H1 (cell line): ENCODE measurements around the gene MPPED1. TPM values are rescaled to one million over a fixed set of nuclear protein-coding genes. Genes with fewer than 3 reads are reported as not detected.

Source experiments
- CTCF ChIA-PET: fragments of 300-600 bp; sonication (Branson Sonifier 250); formaldehyde crosslinking; loops from one replicate; lab custom pipeline; 2021; ENCODE audit not compliant: partially characterized antibody; lab: Charles Lee
- POLR2A ChIA-PET: fragments of 300-600 bp; sonication (Branson Sonifier 250); formaldehyde crosslinking; loops from one replicate; lab custom pipeline; 2021; ENCODE audit warnings: inconsistent platforms; ENCODE audit not compliant: partially characterized antibody; lab: Charles Lee
- DNase-seq, 2 experiments: peaks; one replicate each; pipeline versions ENCODE4 v3.0.0 to v3.0.0-alpha.2; 2010 to 2022; ENCODE audit warnings: low spot score in 2 of 2, low read depth in 1 of 2, mixed read lengths in 1 of 2
- FAIRE-seq: peaks from 2 replicates; lab custom pipeline; 2011; peaks lifted over from hg19 to GRCh38; lab: Jason Lieb, UNC
- H2AFZ ChIP-seq: 2 replicates; pipeline ENCODE4 v1.8.1; 2012; ENCODE audit warnings: low read length, inconsistent platforms
- H2AK5ac ChIP-seq: 2 replicates; pipeline ENCODE4 v1.6.1; 2013; ENCODE audit warnings: low read depth, low read length
- H2BK120ac ChIP-seq: replicated peaks from 2 replicates; pipeline ENCODE3; 2013; ENCODE audit warnings: low read depth, low read length, inconsistent platforms
- H2BK12ac ChIP-seq: 2 replicates; pipeline ENCODE4 v1.6.1; 2013; ENCODE audit warnings: low read depth, low read length
- H2BK15ac ChIP-seq: 2 replicates; pipeline ENCODE4 v1.6.1; 2013; ENCODE audit warnings: low read length
- H2BK20ac ChIP-seq: 2 replicates; pipeline ENCODE4 v1.6.1; 2013; ENCODE audit warnings: low read length
- H2BK5ac ChIP-seq: 2 replicates; pipeline ENCODE4 v1.6.1; 2013; ENCODE audit warnings: low read depth, low read length
- H3K14ac ChIP-seq: 2 replicates; pipeline ENCODE4 v1.6.1; 2013; ENCODE audit warnings: inconsistent platforms; ENCODE audit not compliant: insufficient read length
- H3K18ac ChIP-seq: 2 replicates; pipeline ENCODE4 v1.6.1; 2013; ENCODE audit warnings: low read length; ENCODE audit errors: extremely low read depth
- H3K23ac ChIP-seq: 2 replicates; pipeline ENCODE4 v1.6.1; 2013; ENCODE audit warnings: inconsistent platforms; ENCODE audit not compliant: insufficient read length
- H3K23me2 ChIP-seq: 2 replicates; pipeline ENCODE4 v1.6.1; 2013; ENCODE audit warnings: low read depth, low read length
- H3K27ac ChIP-seq: 2 replicates; pipeline ENCODE4 v1.6.1; 2011; ENCODE audit warnings: low read depth, low read length, inconsistent platforms
- H3K27me3 ChIP-seq, 4 experiments: replicated peaks in 1 of 4; 1 replicate in 1 of 4; 2 replicates in 3 of 4; pipeline versions ENCODE4 v1.6.1 to v1.8.1; 2011 to 2013; ENCODE audit warnings: low read length in 3 of 4, mild to moderate bottlenecking in 3 of 4, inconsistent platforms in 2 of 4, mixed read lengths in 2 of 4, moderate library complexity in 1 of 4; ENCODE audit not compliant: control insufficient read depth in 3 of 4, insufficient read depth in 3 of 4; ENCODE audit errors: extremely low read depth in 1 of 4
- H3K36me3 ChIP-seq, 4 experiments: 2 replicates each; pipeline versions ENCODE4 v1.6.1 to v1.8.1; 2011 to 2013; ENCODE audit warnings: mild to moderate bottlenecking in 4 of 4, low read length in 3 of 4, moderate library complexity in 2 of 4, control low read depth in 1 of 4, inconsistent platforms in 1 of 4; ENCODE audit not compliant: insufficient read depth in 4 of 4, control insufficient read depth in 2 of 4
- H3K4ac ChIP-seq: replicated peaks from 2 replicates; pipeline ENCODE3; 2013; ENCODE audit warnings: low read length, low read depth, mixed read lengths, inconsistent platforms; ENCODE audit not compliant: insufficient read length
- H3K4me1 ChIP-seq, 4 experiments: replicated peaks in 1 of 4; 1 replicate in 1 of 4; 2 replicates in 3 of 4; pipeline versions ENCODE4 v1.6.1 to v1.8.1; 2011 to 2013; ENCODE audit warnings: low read length in 3 of 4, inconsistent platforms in 2 of 4, mixed read lengths in 1 of 4; ENCODE audit not compliant: insufficient read depth in 4 of 4, control insufficient read depth in 3 of 4
- H3K4me2 ChIP-seq, 2 experiments: 2 replicates each; pipeline versions ENCODE4 v1.6.1 to v1.8.1; 2011 to 2013; ENCODE audit warnings: low read depth in 2 of 2, low read length in 2 of 2, control low read depth in 1 of 2, inconsistent platforms in 1 of 2, mild to moderate bottlenecking in 1 of 2; ENCODE audit not compliant: insufficient read depth in 1 of 2
- H3K4me3 ChIP-seq, 4 experiments: fragments of 200-600, 300-600 bp in 1 of 4; sonication (generic), shearing (Covaris generic), sonication (Bioruptor Twin) in 1 of 4; 2 replicates each; pipeline versions ENCODE4 v1.5.1 to v1.8.1; 2011 to 2016; ENCODE audit warnings: low read length in 4 of 4, low read depth in 3 of 4, control low read depth in 2 of 4, inconsistent platforms in 2 of 4, mild to moderate bottlenecking in 2 of 4, mixed read lengths in 1 of 4, moderate library complexity in 1 of 4; ENCODE audit not compliant: insufficient read depth in 2 of 4; ENCODE audit errors: extremely low read depth in 1 of 4
- H3K56ac ChIP-seq: replicated peaks from 2 replicates; pipeline ENCODE3; 2013; ENCODE audit warnings: low read depth, mild to moderate bottlenecking, mixed read lengths, low read length, inconsistent platforms; ENCODE audit not compliant: insufficient read length
- H3K79me1 ChIP-seq: 2 replicates; pipeline ENCODE4 v1.6.1; 2013; ENCODE audit warnings: low read depth, low read length, control low read depth
- H3K79me2 ChIP-seq, 2 experiments: 2 replicates each; pipeline versions ENCODE4 v1.6.1 to v1.8.1; 2012 to 2013; ENCODE audit warnings: low read length in 2 of 2, mild to moderate bottlenecking in 2 of 2, inconsistent platforms in 1 of 2; ENCODE audit not compliant: insufficient read depth in 2 of 2, control insufficient read depth in 1 of 2
- H3K9ac ChIP-seq, 4 experiments: replicated peaks in 1 of 4; 1 replicate in 1 of 4; 2 replicates in 3 of 4; pipeline versions ENCODE4 v1.6.1 to v1.8.1; 2011 to 2013; ENCODE audit warnings: low read depth in 3 of 4, low read length in 3 of 4, control low read depth in 2 of 4, mild to moderate bottlenecking in 2 of 4, moderate library complexity in 2 of 4, inconsistent platforms in 1 of 4; ENCODE audit errors: extremely low read depth in 1 of 4
- H3K9me3 ChIP-seq, 2 experiments: 2 replicates each; pipeline versions ENCODE4 v1.6.1 to v1.8.1; 2012 to 2013; ENCODE audit warnings: mild to moderate bottlenecking in 2 of 2, moderate library complexity in 2 of 2, control low read depth in 1 of 2, inconsistent platforms in 1 of 2, low read depth in 1 of 2, low read length in 1 of 2, mixed read lengths in 1 of 2; ENCODE audit not compliant: insufficient read depth in 2 of 2
- H4K20me1 ChIP-seq, 2 experiments: replicated peaks in 1 of 2; 2 replicates each; pipeline versions ENCODE3 to v1.8.1; 2011 to 2013; ENCODE audit warnings: inconsistent platforms in 2 of 2, low read length in 2 of 2, mild to moderate bottlenecking in 1 of 2; ENCODE audit not compliant: insufficient read depth in 2 of 2, control insufficient read depth in 1 of 2
- H4K5ac ChIP-seq: 2 replicates; pipeline ENCODE4 v1.6.1; 2013; ENCODE audit warnings: low read length, low read depth, mixed read lengths, inconsistent platforms; ENCODE audit not compliant: insufficient read length
- H4K8ac ChIP-seq: 2 replicates; pipeline ENCODE4 v1.8.0; 2013; ENCODE audit warnings: mild to moderate bottlenecking, moderate library complexity, low read length, inconsistent platforms; ENCODE audit not compliant: insufficient read depth; ENCODE audit errors: extremely low read depth
- H4K91ac ChIP-seq: replicated peaks from 2 replicates; pipeline ENCODE3; 2013; ENCODE audit warnings: low read length, mixed read lengths, inconsistent platforms; ENCODE audit not compliant: insufficient read length
- CHD1 ChIP-seq: IDR thresholded peaks from 2 replicates; pipeline ENCODE4 v1.6.1; 2012; ENCODE audit warnings: low read depth, low read length, improper control_type of control experiment
- RAD21 ChIP-seq, 2 experiments: IDR thresholded peaks in 1 of 2; conservative IDR thresholded peaks in 1 of 2; 2 replicates each; pipeline ENCODE4 v1.6.1; 2011; ENCODE audit warnings: low read depth in 2 of 2, low read length in 2 of 2, improper control_type of control experiment in 1 of 2, inconsistent platforms in 1 of 2, mild to moderate bottlenecking in 1 of 2, moderate library complexity in 1 of 2
- WGBS, 2 experiments: shearing (Covaris generic) in 1 of 2; methylation state at CpG; one replicate each; pipeline versions ENCODE4 v1.1.6 to v1.1.7; 2013 to 2015; ENCODE audit warnings: low lambda C conversion rate in 2 of 2, mixed read lengths in 2 of 2, inconsistent platforms in 1 of 2, low coverage in 1 of 2, missing lambda C conversion rate in 1 of 2; ENCODE audit not compliant: insufficient replicate concordance in 2 of 2, insufficient coverage in 1 of 2, insufficient read length in 1 of 2; ENCODE audit errors: extremely low coverage in 1 of 2, missing lambda C conversion rate in 1 of 2; 5-methylcytosine and 5-hydroxymethylcytosine counted together
- polyA plus RNA-seq, 7 experiments: library from polyadenylated mRNA; depleted of rRNA in 3 of 7; stranded (reverse) in 5 of 7; unstranded in 2 of 7; fragments of >200 nt in 5 of 7; fragments of 200-250 nt in 2 of 7; gene quantifications; 1 replicate in 5 of 7; 2 replicates in 1 of 7; 4 replicates in 1 of 7; pipeline versions ENCODE4 v1.2.1 to v1.2.3, GENCODE V29; 2011 to 2013; ENCODE audit warnings: missing spikeins in 2 of 7, mixed read lengths in 2 of 7
- total RNA-seq: library from RNA; stranded (reverse); fragmentation: NEBNext Ultra II Directional; extraction: Animal tissue kit (Norgen Biotek cat#: 25700); gene quantifications from 2 replicates; pipeline ENCODE4 v1.2.1, GENCODE V29; 2021

Gene MPPED1
- total and polyA plus RNA-seq, 2 of the 8 experiments (the other 6 are each of a cell fraction or from before 2014, with no cell fraction given) = 0.29 to 0.37 TPM

DNA sequence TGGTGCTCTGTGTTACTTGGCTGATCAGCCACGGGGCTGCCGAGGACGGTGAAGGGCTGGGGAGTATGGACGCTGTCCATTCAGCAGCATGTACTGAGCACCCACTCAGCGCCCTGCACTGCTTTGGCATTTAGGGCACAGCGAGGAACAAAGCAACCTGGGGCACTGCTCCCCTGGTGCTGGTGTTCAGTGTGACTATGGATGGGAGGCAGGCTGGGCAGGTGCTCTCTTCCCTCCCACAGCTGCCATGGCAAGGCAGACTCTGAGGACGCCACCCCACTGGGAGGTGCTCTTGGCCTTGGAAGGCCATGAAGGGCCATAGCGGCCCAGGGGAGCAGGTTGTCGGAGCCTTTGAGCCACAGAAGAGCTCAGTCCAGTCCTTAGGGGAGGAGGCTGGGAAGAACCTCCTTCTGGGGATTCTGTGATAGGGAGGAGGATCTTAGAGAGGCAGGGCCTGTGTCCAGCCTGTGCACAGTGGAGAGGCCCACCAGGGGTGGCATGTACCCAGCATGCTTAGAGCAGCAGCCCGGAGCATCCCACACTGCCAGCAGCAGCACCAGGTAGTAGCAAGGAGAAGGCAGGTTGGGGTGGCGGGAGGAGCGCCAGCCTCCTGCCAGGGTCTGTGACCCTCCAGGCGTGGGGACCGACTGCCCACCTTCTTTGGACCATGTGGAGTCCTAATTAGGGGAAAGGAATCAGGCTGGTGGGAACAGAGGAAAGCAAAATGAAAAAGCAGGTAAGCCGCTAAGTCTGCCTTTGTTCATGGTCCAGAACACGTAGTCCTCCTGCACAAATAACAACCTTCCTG lies 141.8 kb downstream of the MPPED1 start:
- Histone ChIP-seq H2BK120ac (no peak overlapping the region), H3K36me3 (no peaks in the 10 kb centered on the region), H3K27ac (no peak overlapping the region), H2AFZ (no peak overlapping the region), H3K4me2 (no peak overlapping the region), H2BK12ac (no peak overlapping the region), H3K4ac (no peak overlapping the region), H4K91ac (peak overlapping the region; percentile 42), H4K8ac (no peak overlapping the region), H3K27me3 (no peaks in the 10 kb centered on the region), H3K9me3 (peaks cover 10 to 11% of the 10 kb centered on the region in 2 experiments; a peak in 2 of 4 replicates), H2AK5ac (no peak overlapping the region), H3K18ac (no peak overlapping the region), H4K20me1 (no peaks in the 10 kb centered on the region), H3K14ac (no peak overlapping the region), H3K56ac (no peak overlapping the region), H3K79me1 (no peaks in the 10 kb centered on the region), H2BK5ac (no peak overlapping the region), H4K5ac (no peak overlapping the region), H3K4me1 (peaks cover 0 to 3% (median 1%) of the 10 kb centered on the region in 4 experiments; a peak in 3 of 7 replicates), H3K4me3 (no peak overlapping the region), H2BK15ac (no peak overlapping the region), H3K23me2 (no peaks in the 10 kb centered on the region), H2BK20ac (no peak overlapping the region), H3K79me2 (no peaks in the 10 kb centered on the region), H3K9ac (no peak overlapping the region), H3K23ac (no peak overlapping the region)
- CTCF ChIA-PET = no interaction called here
- no peak for FAIRE-seq
- POLR2A ChIA-PET = no interaction called here
- TF ChIP-seq RAD21 (IDR thresholded peaks at IDR 0.05 in 1 of 2, conservative IDR thresholded peaks at IDR 0.05 in 1 of 2; ENCODE audit: low read depth in 2 of 2, low read length in 2 of 2) = peak in 1 of 2 experiments; percentile 32; a peak in 2 of 4 replicates
- no peak for TF ChIP-seq CHD1
- peak in 1 of 2 experiments; percentile 33 for DNase-seq
- WGBS, 2 experiments = 90% methylated on average over 15 of the region's 16 CpGs; no CpG with 5 or more reads in 1 of the 2 experiments
